GM18502 (cell line): ENCODE measurements around the gene CFAP54.

ENCODE experiments used
- ATAC-seq: cut with Tn5 transposase; IDR thresholded peaks from one replicate; pipeline ENCODE4 v1.9.1; 2021; ENCODE audit warnings: mild to moderate bottlenecking; ENCODE audit not compliant: unreplicated experiment, poor library complexity

CFAP54 gene

DNA sequence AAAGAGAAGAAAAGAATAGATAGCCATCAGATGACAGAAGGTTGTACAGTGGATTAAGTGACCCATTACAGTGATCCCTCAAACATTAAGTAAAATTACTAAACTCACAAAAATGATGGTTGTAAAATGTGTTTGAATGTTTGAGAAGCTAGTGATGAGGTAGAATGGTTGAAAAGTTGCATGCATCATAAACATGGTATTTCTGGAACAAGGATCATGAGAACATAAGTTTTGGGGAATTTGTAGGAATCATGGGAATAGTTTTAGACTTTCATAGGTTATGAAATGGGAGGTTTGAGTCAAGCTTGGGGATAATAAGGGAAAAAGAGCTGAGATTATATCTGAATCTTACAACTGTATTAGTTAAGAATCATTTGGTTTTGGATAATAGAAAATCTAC is 383.6 kb downstream of the CFAP54 start:
- ATAC-seq, result no peak

DNA sequence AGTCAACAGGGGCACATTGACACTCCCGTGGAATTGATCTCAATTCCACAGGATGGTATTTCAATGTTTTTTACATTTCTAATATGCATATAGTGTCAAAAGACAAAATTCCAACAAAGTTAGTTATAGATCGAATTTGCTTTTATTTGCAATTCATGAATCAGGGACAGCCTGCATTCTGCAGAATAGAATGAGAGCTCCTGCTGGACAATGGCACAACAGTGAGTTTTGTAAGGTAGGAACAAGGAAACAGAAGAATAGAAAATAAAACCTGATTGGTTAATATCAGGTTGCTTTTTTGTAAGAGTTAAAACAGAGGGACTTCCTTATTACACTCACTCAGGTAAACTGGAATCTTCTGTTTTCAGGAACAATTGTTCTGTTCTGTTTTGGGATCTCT is 384.8 kb downstream of the CFAP54 start:
- ATAC-seq, result no peak

DNA sequence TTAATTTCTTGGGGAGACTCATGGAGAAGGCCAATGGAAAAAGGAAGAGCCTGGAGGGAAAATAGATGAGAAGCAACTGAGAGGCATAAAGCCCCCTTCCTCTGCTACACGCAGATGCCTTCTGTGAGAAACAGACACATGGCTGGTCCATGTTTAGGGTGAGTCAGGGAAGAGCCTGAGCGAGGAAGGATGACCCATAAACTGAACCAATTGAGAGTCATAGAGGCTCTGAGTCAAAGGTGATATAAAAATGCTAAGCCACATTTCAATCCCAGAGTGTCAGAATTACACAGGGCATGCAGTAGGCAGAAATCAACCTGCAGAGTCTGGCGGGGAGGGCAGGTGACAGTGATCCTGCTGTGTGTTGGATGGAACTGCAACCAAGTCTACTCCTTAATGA is 387.6 kb downstream of the CFAP54 start:
- no peak for ATAC-seq

DNA sequence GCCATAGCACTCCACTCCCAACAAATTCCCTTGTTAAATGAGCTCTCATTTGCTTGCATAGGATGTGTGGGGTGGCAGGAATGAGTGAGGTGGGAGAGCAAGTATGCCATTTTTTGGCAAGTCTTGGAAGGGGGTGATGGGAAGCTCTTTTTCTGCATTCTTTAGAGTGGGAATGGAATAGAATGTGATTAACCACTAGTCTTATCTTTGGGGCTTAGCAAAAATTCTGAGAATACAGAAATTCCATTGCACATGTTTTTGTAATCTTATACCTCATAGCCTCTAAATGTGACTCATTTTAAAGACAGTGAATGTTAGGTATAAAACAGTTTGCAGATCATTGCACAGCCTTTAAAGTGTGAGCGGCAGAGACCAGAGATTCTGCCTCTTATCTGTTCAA is 389.3 kb downstream of the CFAP54 start:
- ATAC-seq, result no peak

DNA sequence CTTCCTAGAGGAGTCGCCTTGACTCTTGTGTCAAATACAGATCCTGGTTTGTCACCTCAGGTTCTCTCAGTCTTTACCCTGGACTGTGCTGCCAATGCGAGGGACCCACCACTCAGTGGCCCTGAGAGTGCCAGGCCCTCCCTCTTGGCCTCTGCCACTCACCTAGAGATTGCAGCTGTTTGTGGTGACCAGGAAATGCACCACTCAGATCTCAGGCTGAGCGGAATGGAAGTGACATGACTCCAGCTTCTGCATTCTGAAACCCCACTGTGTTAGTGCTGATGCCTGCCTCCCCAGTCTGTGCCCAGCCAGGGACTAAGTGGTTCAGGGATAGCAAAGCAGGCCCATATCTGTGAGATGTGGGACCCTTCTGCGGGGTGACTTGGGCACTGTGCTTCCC is 389.9 kb downstream of the CFAP54 start:
- ATAC-seq, result no peak

DNA sequence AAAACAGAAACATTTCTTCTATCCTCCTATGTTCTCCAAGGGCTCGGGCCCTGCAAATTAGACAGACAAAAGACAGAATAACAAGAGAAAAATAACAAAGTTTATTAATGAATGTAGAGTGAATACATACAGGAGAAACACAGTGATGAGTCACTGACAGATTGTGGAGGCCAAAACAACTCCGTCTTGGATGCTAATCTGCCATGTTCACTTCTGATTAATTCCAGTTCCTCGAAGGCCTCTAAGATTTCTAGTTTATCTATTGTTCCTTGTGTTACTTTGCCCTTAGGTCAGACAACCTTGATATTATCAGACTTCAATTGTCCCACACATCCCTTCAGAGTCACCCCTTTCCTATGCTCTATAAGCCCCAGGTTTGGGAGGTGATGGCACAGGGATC is 390.8 kb downstream of the CFAP54 start:
- no peak for ATAC-seq

DNA sequence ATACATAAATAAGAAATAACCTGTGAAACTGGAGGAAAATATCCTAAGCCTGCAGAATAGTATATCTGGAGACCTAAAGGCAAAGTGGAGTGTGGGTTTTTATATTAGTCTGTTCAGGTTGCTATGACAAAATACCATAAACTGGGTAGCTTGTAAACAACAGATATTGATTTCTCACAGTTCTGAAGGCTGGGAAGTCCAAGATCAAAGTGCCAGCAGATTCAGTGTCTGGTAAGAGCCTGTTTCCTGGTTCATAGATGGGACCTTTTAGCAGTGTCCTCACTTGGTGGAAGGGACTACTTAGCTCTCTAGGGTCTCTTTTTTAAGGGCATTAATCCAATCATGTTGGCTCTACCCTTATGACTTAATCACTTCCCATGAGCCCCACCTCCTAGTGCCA is 392.2 kb downstream of the CFAP54 start:
- ATAC-seq, result no peak

DNA sequence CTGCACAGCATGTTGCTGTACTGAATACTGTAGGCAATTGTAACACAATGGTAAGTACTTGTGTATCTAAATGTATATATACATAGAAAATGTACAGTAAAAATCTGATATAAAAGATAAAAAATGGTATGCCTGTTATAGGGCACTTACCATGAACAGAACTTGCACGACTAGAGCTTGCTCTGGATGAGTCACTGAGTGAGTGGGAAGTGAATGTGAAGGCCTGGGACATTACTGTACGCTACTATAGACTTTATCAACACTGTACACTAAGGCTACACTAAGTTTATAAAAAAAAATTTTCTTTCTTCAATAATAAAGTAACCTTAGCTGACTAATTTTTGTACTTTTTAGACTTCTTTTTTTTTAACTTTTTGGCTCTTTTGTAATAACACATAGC is 393.5 kb downstream of the CFAP54 start:
- no peak for ATAC-seq

DNA sequence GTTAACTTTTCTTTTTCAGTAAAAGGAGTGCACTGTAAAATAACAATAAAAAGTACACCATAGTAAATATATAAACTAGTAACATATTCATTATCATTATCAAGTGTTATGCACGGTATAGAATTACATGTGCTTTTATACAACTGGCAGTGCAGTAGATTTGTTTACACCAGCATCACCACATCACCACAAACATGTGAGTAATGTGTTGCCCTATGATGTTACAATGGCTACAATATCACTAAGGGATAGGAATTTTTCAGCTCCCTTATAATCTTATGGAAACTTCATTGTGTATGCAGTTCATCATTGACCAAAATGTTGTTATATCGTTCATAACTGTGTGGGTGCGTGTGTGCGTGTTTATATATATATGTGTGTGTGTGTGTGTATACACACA is 394.2 kb downstream of the CFAP54 start:
- no peak for ATAC-seq

DNA sequence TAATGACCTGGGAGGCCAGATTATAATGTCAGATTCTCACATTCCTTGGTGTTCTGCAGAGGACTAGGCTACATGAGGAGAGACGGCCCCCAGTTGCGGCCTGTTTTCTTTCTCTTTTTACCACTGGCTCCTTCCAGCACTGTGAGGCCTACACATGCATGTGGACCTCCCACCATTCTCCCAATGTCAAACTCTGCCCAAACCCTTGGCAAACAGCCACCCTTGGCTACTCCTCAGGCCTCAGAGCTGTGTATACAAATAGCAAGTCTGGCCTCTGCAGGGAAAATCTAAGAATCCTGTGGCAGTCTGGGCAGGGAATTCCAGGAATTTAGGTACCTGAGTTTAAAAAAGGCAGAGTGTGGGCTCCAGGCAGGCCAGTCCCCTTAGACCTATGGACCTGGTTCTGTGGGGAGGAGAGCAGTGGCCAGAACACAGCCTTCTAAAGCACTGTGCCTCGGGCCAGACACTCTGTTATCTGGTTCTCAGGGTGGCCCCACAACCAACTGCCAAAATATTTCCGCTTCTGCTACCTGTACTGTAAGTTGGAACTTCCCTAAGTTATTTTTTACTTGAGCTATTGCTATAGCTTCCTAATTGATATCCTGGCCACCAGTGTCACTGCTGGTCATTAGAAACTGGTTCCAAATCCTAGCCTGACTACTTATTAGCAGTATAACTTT is 397.8 kb downstream of the CFAP54 start:
- ATAC-seq, result peak; percentile 64

DNA sequence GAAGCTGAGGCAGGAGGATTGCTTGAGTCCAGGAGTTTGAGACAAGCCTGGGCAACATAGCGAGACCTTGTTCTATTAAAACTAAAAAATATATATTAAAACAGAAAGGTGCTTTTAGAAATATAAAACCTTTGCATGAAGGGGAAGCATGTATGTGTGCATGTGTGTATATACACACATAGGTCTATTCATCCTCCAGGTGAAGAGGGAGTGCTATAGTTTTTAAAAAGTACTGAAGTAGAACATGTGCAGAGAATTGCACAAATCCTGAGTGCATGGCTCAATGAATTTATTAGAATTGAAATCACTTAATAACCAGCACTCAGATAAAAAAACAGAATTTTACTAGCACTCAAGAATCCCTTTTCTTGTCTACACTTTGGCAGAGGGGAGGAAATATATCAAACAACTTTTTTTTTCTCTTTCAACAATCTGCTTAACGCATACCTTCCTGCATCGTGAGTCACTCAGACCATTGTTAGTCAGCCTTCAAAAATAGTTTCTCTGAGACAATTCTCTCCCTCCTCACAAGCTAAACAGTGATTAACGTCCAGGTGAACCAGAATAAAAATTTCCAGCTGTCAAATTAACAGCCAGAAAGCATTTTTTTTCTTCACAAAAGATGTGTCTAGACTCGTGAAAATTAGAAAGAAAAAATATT is 400.0 kb downstream of the CFAP54 start:
- no peak for ATAC-seq

DNA sequence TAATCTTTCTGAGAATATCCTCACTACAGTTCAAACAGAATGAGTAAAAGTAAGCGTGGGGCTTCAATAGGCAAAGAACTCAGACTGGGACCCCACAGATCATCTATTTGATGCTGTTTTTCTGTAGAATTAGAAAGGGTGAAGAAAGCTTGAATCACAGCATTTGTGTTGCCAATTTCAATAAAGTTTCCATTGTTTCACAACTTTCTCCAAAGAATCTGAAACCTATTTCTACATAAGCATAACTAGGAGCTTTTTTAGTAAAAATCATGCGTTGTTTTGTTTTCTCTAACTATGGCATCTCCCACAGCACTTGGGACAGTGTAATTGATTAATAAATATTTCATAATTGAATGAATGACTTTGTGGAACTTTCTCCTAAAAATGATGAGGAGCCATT is 401.0 kb downstream of the CFAP54 start:
- no peak for ATAC-seq

DNA sequence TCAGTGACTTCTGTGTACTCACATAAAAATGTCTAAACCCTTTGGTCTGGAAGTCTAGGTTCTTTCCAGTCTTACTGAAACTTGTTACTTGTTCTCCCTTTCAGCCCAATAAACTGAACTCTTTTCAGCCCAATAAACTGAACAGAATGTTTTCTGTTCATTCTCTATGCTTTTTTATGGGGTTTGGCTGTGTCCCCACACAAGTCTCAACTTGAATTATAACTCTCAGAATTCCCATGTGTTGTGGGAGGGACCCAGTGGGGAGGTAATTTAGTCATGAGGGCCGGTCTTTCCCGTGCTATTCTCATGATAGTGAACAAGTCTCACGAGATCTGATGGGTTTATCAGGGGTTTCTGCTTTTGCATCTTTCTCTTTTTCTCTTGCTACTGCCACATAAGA is 402.7 kb downstream of the CFAP54 start:
- ATAC-seq, result no peak

DNA sequence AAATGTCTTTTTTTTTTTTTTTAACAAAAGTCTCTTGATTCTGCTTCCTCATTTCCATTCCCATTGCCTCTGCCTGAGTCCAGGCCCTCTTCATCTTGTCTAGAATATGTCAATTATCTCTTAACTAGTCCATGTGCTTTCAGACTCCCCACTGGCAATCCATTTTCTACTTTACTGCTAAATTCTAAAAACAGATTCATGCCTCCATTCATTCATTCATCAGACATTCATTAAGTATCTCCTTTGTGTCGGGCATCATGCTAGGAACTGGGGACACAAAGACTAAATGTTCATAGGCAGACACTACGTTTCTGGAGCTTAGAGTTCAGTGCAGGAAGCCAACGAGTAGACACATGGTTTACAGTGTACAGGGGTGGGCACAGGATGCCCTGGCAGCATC is 408.0 kb downstream of the CFAP54 start:
- ATAC-seq, result no peak

DNA sequence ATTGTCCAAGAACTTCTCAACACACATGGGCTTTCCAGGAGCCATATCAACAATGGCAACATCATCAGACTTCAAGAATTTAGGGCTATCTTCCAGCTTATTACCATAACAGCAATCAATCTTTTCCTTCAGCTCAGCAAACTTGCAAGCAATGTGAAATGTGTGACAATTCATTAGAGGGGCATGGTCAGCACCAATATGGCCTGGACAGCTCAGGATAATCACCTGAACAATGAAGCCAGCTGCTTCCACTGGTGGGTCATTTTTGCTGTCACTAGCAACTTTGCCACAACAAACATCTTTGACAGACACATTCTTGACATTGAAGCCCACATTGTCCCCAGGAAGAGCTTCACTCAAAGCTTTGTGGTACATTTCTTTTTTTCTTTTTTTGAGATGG is 411.8 kb downstream of the CFAP54 start:
- no peak for ATAC-seq

DNA sequence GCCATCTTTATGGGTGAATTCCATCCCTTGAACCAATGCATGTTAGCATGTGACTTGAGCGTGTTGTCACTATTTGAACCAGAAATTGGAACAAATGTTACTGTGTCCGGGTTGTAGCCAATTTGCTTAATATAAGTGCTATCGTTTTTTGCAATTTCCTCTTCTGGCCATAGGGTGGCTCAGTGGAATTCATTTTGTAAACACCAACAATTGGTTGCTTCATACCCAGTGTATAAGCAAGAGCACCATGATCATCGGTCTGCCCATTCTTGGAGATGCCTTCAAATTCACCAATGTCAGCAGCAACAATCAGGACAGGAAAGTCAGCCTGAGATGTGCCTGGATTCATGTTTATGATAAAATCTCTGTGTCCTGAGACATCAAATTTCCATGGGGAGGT is 412.7 kb downstream of the CFAP54 start:
- no peak for ATAC-seq

DNA sequence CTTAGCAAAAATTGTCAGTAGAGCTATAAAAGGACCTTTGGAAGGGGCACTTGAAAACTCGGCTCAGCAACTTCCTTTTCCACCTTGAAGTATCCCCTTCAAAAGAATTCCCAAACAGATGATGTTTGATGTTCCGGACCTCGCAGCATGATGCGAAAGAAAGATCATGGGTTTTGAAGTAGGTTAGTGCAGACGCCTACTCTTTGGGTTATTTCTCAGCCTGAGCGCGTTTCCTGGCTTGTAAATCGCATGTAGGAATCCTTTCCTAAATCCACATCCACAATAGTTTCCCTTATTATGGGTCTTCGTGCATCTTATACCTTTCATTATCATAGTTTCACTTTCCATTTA is 417.1 kb downstream of the CFAP54 start:
- no peak for ATAC-seq

DNA sequence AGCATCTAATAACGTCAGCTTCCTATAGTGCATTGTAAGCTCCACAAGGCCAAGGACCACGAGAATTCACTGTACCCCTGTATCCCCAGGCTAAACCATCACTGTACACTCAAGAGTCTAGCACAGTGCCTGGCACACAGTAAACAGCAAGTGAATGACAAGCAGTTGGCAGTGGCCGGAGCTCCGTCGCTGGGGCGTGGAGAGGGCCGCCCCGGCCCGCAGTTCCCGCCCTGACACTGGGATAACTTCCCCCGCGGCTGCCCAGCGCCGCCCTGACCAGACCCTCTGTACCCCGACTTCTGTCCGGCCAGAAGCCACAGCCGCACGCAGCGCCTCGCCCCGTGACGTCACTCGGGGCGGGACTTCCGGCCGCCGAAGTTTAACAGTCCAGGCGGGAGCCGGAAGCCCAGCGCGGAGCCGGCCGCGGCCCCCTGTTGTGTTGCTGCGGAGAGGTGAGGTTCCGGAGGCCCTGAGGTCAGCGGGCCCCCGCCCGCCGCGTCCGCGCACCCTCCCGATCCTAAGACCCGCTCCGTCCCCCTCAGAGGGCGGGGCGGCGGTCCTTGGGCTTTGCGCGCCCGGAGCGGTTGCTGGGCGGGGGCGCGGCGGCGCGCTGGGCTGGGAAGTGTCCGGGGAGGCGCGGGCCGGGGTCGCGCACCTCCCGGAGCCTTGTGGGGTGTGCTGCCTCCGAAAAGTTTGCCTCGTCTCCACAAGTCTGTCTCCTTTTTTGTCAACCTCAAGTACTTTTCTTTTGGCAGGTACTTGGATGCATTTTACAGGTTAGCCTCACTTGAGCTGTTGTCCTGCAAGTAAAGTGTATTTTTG is 417.7 kb downstream of the CFAP54 start, which contains the start of gene NEDD1:
TSS of gene NEDD1 (plus strand) at position 409 of the 822 bp plus-strand sequence. CDS start 2,503 bp downstream, outside the sequence.
- ATAC-seq, result peak; percentile 93

DNA sequence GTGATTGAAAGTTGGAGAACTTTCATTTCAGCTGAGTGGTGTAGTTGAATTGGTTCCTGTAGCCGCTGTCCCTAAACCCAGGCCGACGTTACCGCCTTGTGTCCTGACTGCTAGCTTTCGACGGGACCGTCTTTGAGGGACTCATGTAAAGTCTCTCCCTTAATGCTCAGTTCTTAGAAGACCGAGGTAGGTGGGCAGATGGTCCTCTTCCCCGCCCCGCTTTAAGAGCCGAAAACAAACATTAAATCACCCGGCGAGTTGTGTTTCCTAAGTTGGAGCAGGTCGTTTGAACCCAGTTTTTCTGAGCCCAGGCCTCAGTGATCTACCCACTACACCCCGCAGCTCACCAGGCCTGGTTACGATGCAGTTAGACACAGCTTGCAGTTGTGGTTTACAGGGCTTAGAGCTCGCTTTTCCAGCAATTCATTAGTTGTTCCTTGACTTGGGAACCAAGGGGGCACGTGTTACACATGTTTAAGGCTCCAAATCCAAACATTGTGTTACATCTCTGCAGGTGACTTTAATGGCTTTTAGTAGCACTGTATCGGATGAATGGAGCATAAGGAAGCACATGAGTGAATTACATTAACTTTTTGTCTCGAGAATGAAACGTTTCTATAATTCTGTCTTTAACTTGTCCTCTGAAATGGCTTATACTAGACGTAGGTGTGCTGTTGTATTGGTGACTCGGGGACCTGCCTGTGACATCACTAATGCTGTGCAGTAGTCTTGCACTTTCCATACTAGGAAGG is 418.5 kb downstream of the CFAP54 start:
- ATAC-seq, result peak; percentile 39

DNA sequence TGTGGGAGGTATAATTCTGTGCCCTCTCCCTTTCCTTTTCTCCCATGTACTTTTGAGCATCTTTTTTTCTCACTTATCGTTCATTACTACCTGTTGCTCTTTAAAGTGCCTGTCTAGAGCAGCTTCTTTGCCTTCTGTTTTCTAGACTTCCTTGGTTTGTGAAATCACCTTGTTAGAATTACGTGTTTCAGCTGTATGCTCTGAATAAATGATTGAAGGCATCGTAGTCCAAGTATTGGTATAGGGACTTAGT is 419.0 kb downstream of the CFAP54 start:
- ATAC-seq, result no peak

DNA sequence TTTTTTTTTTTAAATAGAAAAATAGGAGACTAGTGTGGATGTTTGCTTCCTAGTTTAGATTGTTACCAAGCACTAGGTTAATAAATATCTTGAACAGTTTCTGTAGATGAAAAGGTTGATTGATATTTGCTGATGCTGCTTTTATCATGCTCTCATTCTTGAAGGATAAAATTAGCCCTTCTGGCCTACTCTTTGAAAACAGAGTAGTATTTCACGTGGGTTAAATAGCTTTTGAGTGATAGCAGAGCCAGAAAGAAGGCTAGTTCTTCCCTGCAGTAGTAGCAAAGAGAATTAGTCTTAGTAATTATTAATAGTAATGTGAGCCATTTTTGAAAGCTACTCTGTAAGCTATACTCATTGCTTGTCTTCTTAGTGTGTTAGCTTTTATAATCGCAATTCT is 422.9 kb downstream of the CFAP54 start:
- ATAC-seq, result no peak
